Effector memory CD8-positive, alpha-beta T cell (primary cell): ENCODE data around the gene PDE3B.
A peak's percentile ranks its signal among the peaks of the same experiment; 100 is the strongest.
"Not testable (repeated sequence)": the region's sequence is repeated elsewhere in the genome, so short reads cannot be mapped to it uniquely, and the experiment has no call there.

ENCODE experiments used
- ATAC-seq: fragments of 150-1000 bp; cut with Tn5 transposase; replicated peaks from 2 replicates; pipeline ENCODE4 v1.10.0; 2021; ENCODE audit warnings: mild to moderate bottlenecking, moderate library complexity
- DNase-seq, 3 experiments: peaks; one replicate each; pipeline ENCODE4 v3.0.0; 2021
- H3K27ac Mint-ChIP-seq, 2 donors: one replicate each; pipeline ENCODE4 v1.8.0; 2022; ENCODE audit warnings: mild to moderate bottlenecking in 2 of 2, mixed read lengths in 2 of 2, moderate library complexity in 2 of 2
- H3K27me3 Mint-ChIP-seq, 2 donors: one replicate each; pipeline ENCODE4 v1.8.0; 2022; ENCODE audit warnings: mixed read lengths in 2 of 2
- H3K36me3 Mint-ChIP-seq: one replicate; pipeline ENCODE4 v1.8.0; 2022; ENCODE audit warnings: mild to moderate bottlenecking, moderate library complexity, mixed read lengths; ENCODE audit not compliant: insufficient read depth
- H3K4me1 Mint-ChIP-seq, 2 donors: one replicate each; pipeline ENCODE4 v1.8.0; 2022; ENCODE audit warnings: low read depth in 2 of 2, mixed read lengths in 2 of 2
- H3K4me3 Mint-ChIP-seq, 2 donors: one replicate each; pipeline ENCODE4 v1.8.0; 2022; ENCODE audit warnings: mild to moderate bottlenecking in 2 of 2, mixed read lengths in 2 of 2, moderate library complexity in 2 of 2
- H3K9me3 Mint-ChIP-seq, 2 donors: one replicate each; pipeline ENCODE4 v1.8.0; 2022; ENCODE audit warnings: mixed read lengths in 2 of 2

Gene PDE3B

GRCh38 chr11:14881576-14882193, 238.1 kb downstream of the PDE3B start:
- ATAC-seq, result no peak
- peaks cover 19% of the 10 kb centered on the region for H3K36me3 Mint-ChIP-seq
- H3K4me3 Mint-ChIP-seq, result no peak overlapping the region
- no peaks in the 10 kb centered on the region for H3K27me3 Mint-ChIP-seq
- no peak for DNase-seq
- H3K27ac Mint-ChIP-seq, result no peak overlapping the region
- H3K9me3 Mint-ChIP-seq, result no peaks in the 10 kb centered on the region
- peaks cover 9 to 14% of the 10 kb centered on the region in 2 donors for H3K4me1 Mint-ChIP-seq

DNA sequence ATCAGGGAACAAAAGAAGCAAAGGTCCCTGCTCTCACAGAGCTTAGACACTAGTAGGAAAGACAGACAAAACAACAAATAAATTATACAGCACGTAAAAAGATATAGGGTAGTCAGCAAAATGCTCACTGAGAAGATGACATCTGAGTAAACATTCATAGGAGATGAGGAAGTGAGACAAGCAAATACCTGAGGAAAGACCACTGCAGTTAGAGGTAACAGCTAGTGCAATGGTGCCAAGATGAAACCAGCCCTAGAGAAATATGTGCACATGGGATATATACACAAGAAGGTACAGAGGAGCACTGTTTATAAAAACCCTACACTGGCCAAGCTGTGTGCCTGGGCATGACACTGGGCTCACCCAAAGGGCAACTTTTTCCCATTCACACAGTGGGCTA, 238.6 kb downstream of the PDE3B start:
- Mint-ChIP-seq H3K4me3 (no peak overlapping the region), H3K4me1 (peaks cover 13 to 18% of the 10 kb centered on the region in 2 donors), H3K27me3 (no peaks in the 10 kb centered on the region), H3K9me3 (no peaks in the 10 kb centered on the region), H3K27ac (no peak overlapping the region), H3K36me3 (peaks cover 15% of the 10 kb centered on the region)
- ATAC-seq (no peak), DNase-seq (no peak)

- not testable (repeated sequence) for H3K27ac Mint-ChIP-seq
Observed at GRCh38 chr11:14883683-14884082, 240.1 kb downstream of the PDE3B start.

GRCh38 chr11:14884667-14885273, 241.2 kb downstream of the PDE3B start:
- H3K27ac Mint-ChIP-seq, result no peak overlapping the region
- H3K4me1 Mint-ChIP-seq, result peaks cover 22 to 35% of the 10 kb centered on the region in 2 donors
- H3K27me3 Mint-ChIP-seq, result no peaks in the 10 kb centered on the region
- H3K9me3 Mint-ChIP-seq, result no peaks in the 10 kb centered on the region
- DNase-seq (no peak), ATAC-seq (no peak)
- peaks cover 3% of the 10 kb centered on the region for H3K36me3 Mint-ChIP-seq
- no peak overlapping the region for H3K4me3 Mint-ChIP-seq

More at GRCh38 chr11:14883683-14884082, 240.1 kb downstream of the PDE3B start:
- H3K9me3 Mint-ChIP-seq, H3K36me3 Mint-ChIP-seq, H3K4me3 Mint-ChIP-seq, H3K27me3 Mint-ChIP-seq, DNase-seq, ATAC-seq: not testable (repeated sequence)
- H3K4me1 Mint-ChIP-seq, result peaks cover 19 to 29% of the 10 kb centered on the region in 2 donors

- H3K27ac Mint-ChIP-seq, result no peak overlapping the region
- H3K36me3 Mint-ChIP-seq, result peaks cover 11% of the 10 kb centered on the region
- DNase-seq (no peak), ATAC-seq (no peak)
- H3K4me3 Mint-ChIP-seq, result no peak overlapping the region
- peaks cover 31 to 47% of the 10 kb centered on the region in 2 donors for H3K4me1 Mint-ChIP-seq
- no peaks in the 10 kb centered on the region for H3K27me3 Mint-ChIP-seq
- no peaks in the 10 kb centered on the region for H3K9me3 Mint-ChIP-seq
Observed at GRCh38 chr11:14886513-14886912, 242.9 kb downstream of the PDE3B start.

DNA sequence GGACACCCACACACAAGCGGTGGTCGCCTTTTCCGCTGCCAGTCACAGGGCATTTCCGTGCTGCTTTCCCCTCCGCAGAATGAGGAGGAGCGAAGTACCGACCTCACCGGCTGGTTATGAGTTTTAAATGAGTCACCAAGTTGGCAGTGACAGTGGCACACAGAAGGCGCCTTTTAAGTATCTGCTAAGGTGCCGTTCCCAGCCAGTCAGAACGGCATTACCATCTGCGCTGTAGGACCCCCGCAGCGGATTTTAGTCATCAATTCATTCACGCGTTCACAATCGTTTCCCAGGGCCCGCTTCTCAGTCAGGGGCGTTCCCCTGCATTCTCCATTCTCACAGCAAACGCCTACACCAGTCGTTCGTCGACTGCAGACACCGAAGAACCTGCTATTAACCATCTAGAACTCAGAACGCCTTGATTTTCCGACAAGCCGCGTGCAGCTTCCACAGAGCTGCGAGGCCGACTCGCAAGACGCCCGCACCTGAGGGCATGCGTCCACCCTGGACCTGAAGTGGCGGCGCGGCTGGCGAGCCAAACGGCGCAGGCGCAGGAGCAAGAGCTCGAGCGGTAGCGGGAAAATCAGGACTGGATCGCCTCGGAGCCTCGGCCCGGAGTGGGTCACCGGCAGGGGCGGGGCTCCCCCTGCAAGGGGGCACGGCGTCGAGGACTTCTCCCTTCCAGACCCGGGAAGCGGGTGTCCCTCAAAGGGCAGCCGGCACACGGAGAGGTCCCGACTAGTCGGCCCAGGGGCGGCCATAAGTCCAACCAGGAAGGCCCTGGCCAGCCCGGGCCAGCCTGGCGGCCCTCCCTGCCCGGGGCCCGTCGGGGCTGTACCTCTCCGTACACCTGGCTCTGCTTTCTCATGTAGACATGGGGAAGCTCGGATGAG, 247.8 kb downstream of the PDE3B start:
- H3K9me3 Mint-ChIP-seq, result no peaks in the 10 kb centered on the region
- DNase-seq (peak; percentile 82 to 89 (median 84)), ATAC-seq (peak; percentile 65)
- H3K4me1 Mint-ChIP-seq, result peaks cover 30 to 37% of the 10 kb centered on the region in 2 donors
- peak overlapping the region; percentile 95 to 97 for H3K27ac Mint-ChIP-seq
- no peaks in the 10 kb centered on the region for H3K27me3 Mint-ChIP-seq
- peak overlapping the region; percentile 96 to 97 for H3K4me3 Mint-ChIP-seq
- H3K36me3 Mint-ChIP-seq, result peaks cover 20% of the 10 kb centered on the region

GRCh38 chr11:14892036-14892556, 248.5 kb downstream of the PDE3B start, which contains the start of gene CYP2R1:
Gene CYP2R1, minus strand, starts transcription at chr11:14892231. Its CDS starts 26 bp downstream, at chr11:14892205.
- DNase-seq (peak; percentile 84 to 88 (median 86)), ATAC-seq (peak; percentile 80)
- no peaks in the 10 kb centered on the region for H3K27me3 Mint-ChIP-seq
- peaks cover 23 to 30% of the 10 kb centered on the region in 2 donors for H3K4me1 Mint-ChIP-seq
- H3K36me3 Mint-ChIP-seq, result peaks cover 20% of the 10 kb centered on the region
- no peaks in the 10 kb centered on the region for H3K9me3 Mint-ChIP-seq
- peak within 1 kb of the TSS; percentile 95 to 97 for H3K27ac Mint-ChIP-seq
- H3K4me3 Mint-ChIP-seq, result peak within 1 kb of the TSS; percentile 96 to 97

DNA sequence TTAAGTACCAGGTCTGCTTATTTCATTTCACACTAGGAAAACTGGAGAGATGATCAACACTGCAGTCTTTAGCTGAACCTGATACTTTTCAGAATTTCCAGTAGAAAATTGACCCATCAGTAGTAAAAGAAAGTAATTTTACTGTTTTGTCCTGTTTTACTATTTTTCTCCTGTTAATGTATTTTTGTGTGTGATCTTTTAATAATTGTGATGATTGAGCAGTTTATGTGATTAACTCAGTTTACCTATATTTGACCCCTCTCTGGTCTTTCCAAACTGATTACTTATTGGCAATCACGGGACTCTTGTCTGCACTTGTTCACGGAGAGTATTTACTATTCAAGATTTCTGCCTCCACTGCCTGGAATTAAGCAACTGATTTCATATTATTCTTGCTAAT, 249.0 kb downstream of the PDE3B start:
- Mint-ChIP-seq H3K4me3 (peak overlapping the region; percentile 96 to 97), H3K9me3 (no peaks in the 10 kb centered on the region), H3K27me3 (no peaks in the 10 kb centered on the region), H3K36me3 (peaks cover 20% of the 10 kb centered on the region), H3K4me1 (peaks cover 22 to 28% of the 10 kb centered on the region in 2 donors), H3K27ac (peak overlapping the region; percentile 95 to 97)
- DNase-seq, result no peak
- no peak for ATAC-seq

- H3K36me3 Mint-ChIP-seq, result peaks cover 20% of the 10 kb centered on the region
- no peaks in the 10 kb centered on the region for H3K9me3 Mint-ChIP-seq
- H3K27me3 Mint-ChIP-seq, result no peaks in the 10 kb centered on the region
- DNase-seq (no peak), ATAC-seq (no peak)
- H3K4me1 Mint-ChIP-seq, result peaks cover 11 to 12% of the 10 kb centered on the region in 2 donors
- H3K27ac Mint-ChIP-seq, result no peak overlapping the region
- no peak overlapping the region for H3K4me3 Mint-ChIP-seq
Observed at GRCh38 chr11:14894657-14895598, 251.3 kb downstream of the PDE3B start.

- no peaks in the 10 kb centered on the region for H3K27me3 Mint-ChIP-seq
- no peak for ATAC-seq
Observed at GRCh38 chr11:14898355-14898754, 254.8 kb downstream of the PDE3B start.

GRCh38 chr11:14898906-14899305, 255.3 kb downstream of the PDE3B start:
- Mint-ChIP-seq H3K4me1 (no peaks in the 10 kb centered on the region), H3K27ac (no peak overlapping the region), H3K9me3 (no peaks in the 10 kb centered on the region), H3K27me3 (no peaks in the 10 kb centered on the region), H3K36me3 (no peaks in the 10 kb centered on the region), H3K4me3 (no peak overlapping the region)
- ATAC-seq (no peak), DNase-seq (no peak)

More at GRCh38 chr11:14898355-14898754, 254.8 kb downstream of the PDE3B start:
- no peak overlapping the region for H3K4me3 Mint-ChIP-seq
- no peaks in the 10 kb centered on the region for H3K4me1 Mint-ChIP-seq
- DNase-seq, result no peak
- no peaks in the 10 kb centered on the region for H3K9me3 Mint-ChIP-seq
- no peaks in the 10 kb centered on the region for H3K36me3 Mint-ChIP-seq
- H3K27ac Mint-ChIP-seq, result no peak overlapping the region

GRCh38 chr11:14902650-14903350, 259.2 kb downstream of the PDE3B start:
- H3K27me3 Mint-ChIP-seq, result no peaks in the 10 kb centered on the region
- ATAC-seq (no peak), DNase-seq (no peak)

More at GRCh38 chr11:14902650-14903350, 259.2 kb downstream of the PDE3B start:
- peaks cover 25 to 26% of the 10 kb centered on the region in 2 donors for H3K4me1 Mint-ChIP-seq
- no peak overlapping the region for H3K27ac Mint-ChIP-seq
- peaks cover 17% of the 10 kb centered on the region for H3K36me3 Mint-ChIP-seq
- H3K9me3 Mint-ChIP-seq, result no peaks in the 10 kb centered on the region
- no peak overlapping the region for H3K4me3 Mint-ChIP-seq
